ENCODE results near the gene MCF2L2.

- TF ChIP-seq CTCF (IDR thresholded peaks at IDR 0.05) (no peak), POLR2A (IDR thresholded peaks at IDR 0.05) (no peak)
Measured at GRCh38 chr3:183299976-183300375, 128.4 kb downstream of the MCF2L2 start.
